Stimulated activated CD4-positive, alpha-beta T cell treated with anti-CD3 and anti-CD28 coated beads, Interleukin-1b, Interleukin-23, amount 100 ng/mL, for 48 hours (primary cell): ENCODE data around the gene GAS2L2.
"Not testable (repeated sequence)": the region's sequence is repeated elsewhere in the genome, so short reads cannot be mapped to it uniquely, and the experiment has no call there.

Source experiments
- DNase-seq: peaks from one replicate; pipeline ENCODE4 v3.0.0-alpha.2; 2020

The GAS2L2 gene

GRCh38 chr17:35726127-35726952 lies 26.7 kb downstream of the GAS2L2 start:
- DNase-seq = no peak

GRCh38 chr17:35725802-35726126 lies 27.3 kb downstream of the GAS2L2 start:
- no peak for DNase-seq

- no peak for DNase-seq
Observed at GRCh38 chr17:35725058-35725457, 28.0 kb downstream of the GAS2L2 start.

GRCh38 chr17:35723735-35724134 lies 29.3 kb downstream of the GAS2L2 start:
- DNase-seq = no peak

GRCh38 chr17:35717475-35717874 lies 35.6 kb downstream of the GAS2L2 start:
- no peak for DNase-seq

GRCh38 chr17:35716897-35717465 lies 36.1 kb downstream of the GAS2L2 start:
- no peak for DNase-seq

- DNase-seq = no peak
Observed at GRCh38 chr17:35716173-35716572, 36.9 kb downstream of the GAS2L2 start.

GRCh38 chr17:35715416-35715815 lies 37.6 kb downstream of the GAS2L2 start:
- DNase-seq = no peak

- no peak for DNase-seq
Observed at GRCh38 chr17:35714988-35715387, 38.1 kb downstream of the GAS2L2 start.

GRCh38 chr17:35713069-35713728 lies 39.8 kb downstream of the GAS2L2 start:
- no peak for DNase-seq

- DNase-seq = no peak
Observed at GRCh38 chr17:35710950-35711349, 42.1 kb downstream of the GAS2L2 start.

GRCh38 chr17:35709874-35710273 lies 43.2 kb downstream of the GAS2L2 start:
- no peak for DNase-seq

- no peak for DNase-seq
Observed at GRCh38 chr17:35708951-35709350, 44.1 kb downstream of the GAS2L2 start.

- no peak for DNase-seq
Observed at GRCh38 chr17:35708149-35708548, 44.9 kb downstream of the GAS2L2 start.

- no peak for DNase-seq
Observed at GRCh38 chr17:35705705-35706104, 47.3 kb downstream of the GAS2L2 start.

GRCh38 chr17:35705230-35705629 lies 47.8 kb downstream of the GAS2L2 start:
- no peak for DNase-seq

- not testable (repeated sequence) for DNase-seq
Observed at GRCh38 chr17:35703308-35703707, 49.7 kb downstream of the GAS2L2 start.

- no peak for DNase-seq
Observed at GRCh38 chr17:35701491-35701890, 51.5 kb downstream of the GAS2L2 start.

- no peak for DNase-seq
Observed at GRCh38 chr17:35700150-35700549, 52.9 kb downstream of the GAS2L2 start.

- no peak for DNase-seq
Observed at GRCh38 chr17:35698800-35699199, 54.2 kb downstream of the GAS2L2 start.

- DNase-seq = no peak
Observed at GRCh38 chr17:35695613-35696012, 57.4 kb downstream of the GAS2L2 start.

- DNase-seq = no peak
Observed at GRCh38 chr17:35694906-35695305, 58.1 kb downstream of the GAS2L2 start.
